Measurements from ENCODE around the gene DCAF16.

DNA sequence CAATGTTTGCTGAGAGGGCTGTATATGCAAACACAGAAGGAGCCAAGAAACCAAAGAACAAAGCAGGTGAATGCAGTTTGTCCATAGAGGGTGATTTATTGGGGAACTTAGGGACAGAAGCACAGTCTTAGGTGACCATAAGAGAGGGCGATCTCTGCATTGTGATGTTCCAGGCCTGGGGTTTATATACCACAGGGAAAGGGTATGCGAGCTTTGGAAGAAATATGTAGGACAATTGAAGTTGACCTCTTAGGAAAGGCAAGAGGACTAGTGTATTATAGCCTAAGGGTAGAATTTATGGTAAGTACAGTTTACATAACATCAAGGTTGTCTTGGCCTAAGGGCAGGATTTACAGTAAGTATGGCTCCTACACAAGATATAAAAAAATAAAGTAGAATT, 56.9 kb downstream of the DCAF16 start:
- TF ChIP-seq, protein P1, sequence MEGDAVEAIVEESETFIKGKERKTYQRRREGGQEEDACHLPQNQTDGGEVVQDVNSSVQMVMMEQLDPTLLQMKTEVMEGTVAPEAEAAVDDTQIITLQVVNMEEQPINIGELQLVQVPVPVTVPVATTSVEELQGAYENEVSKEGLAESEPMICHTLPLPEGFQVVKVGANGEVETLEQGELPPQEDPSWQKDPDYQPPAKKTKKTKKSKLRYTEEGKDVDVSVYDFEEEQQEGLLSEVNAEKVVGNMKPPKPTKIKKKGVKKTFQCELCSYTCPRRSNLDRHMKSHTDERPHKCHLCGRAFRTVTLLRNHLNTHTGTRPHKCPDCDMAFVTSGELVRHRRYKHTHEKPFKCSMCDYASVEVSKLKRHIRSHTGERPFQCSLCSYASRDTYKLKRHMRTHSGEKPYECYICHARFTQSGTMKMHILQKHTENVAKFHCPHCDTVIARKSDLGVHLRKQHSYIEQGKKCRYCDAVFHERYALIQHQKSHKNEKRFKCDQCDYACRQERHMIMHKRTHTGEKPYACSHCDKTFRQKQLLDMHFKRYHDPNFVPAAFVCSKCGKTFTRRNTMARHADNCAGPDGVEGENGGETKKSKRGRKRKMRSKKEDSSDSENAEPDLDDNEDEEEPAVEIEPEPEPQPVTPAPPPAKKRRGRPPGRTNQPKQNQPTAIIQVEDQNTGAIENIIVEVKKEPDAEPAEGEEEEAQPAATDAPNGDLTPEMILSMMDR (optimal IDR thresholded peaks at IDR 0.05 in 1 of 3, IDR thresholded peaks at IDR 0.05 in 1 of 3, conservative IDR thresholded peaks at IDR 0.05 in 1 of 3; ENCODE audit: extremely low read depth in 1 of 3, insufficient read depth in 2 of 3, low read length in 3 of 3): no peak
- no peak for TF ChIP-seq EZH2 (IDR thresholded peaks at IDR 0.05; ENCODE audit: low read length)

Data from keratinocyte (primary cell).